HG03139 (cell line): ENCODE data around the gene GCC2.
"Not testable (repeated sequence)": the region's sequence is repeated elsewhere in the genome, so short reads cannot be mapped to it uniquely, and the experiment has no call there.

Source experiments
- ATAC-seq: cut with Tn5 transposase; IDR thresholded peaks from one replicate; pipeline ENCODE4 v1.9.1; 2021; ENCODE audit not compliant: unreplicated experiment

The GCC2 gene

GRCh38 chr2:108448678-108449409, at the start of gene GCC2:
TSS of gene GCC2 (plus strand) at chr2:108449206. CDS start at chr2:108449275, 69 bp downstream.
- peak; percentile 99 for ATAC-seq

GRCh38 chr2:108399479-108399878, 49.5 kb upstream of the GCC2 start:
- ATAC-seq: no peak

- ATAC-seq: no peak
These were observed 47.2 kb upstream of the GCC2 start for GRCh38 chr2:108401800-108402199.

- ATAC-seq: no peak
These were observed 45.5 kb upstream of the GCC2 start for GRCh38 chr2:108403494-108403893.

- ATAC-seq: no peak
These were observed 44.1 kb upstream of the GCC2 start for GRCh38 chr2:108404784-108405397.

- no peak for ATAC-seq
These were observed 40.9 kb upstream of the GCC2 start for GRCh38 chr2:108407864-108408729.

GRCh38 chr2:108409768-108410167, 39.2 kb upstream of the GCC2 start:
- ATAC-seq: no peak

- no peak for ATAC-seq
These were observed 35.9 kb upstream of the GCC2 start for GRCh38 chr2:108412995-108413710.

GRCh38 chr2:108413711-108414095, 35.3 kb upstream of the GCC2 start:
- no peak for ATAC-seq

- no peak for ATAC-seq
These were observed 34.6 kb upstream of the GCC2 start for GRCh38 chr2:108414256-108414876.

- no peak for ATAC-seq
These were observed 34.1 kb upstream of the GCC2 start for GRCh38 chr2:108414945-108415344.

GRCh38 chr2:108417254-108417653, 31.8 kb upstream of the GCC2 start:
- no peak for ATAC-seq

GRCh38 chr2:108418416-108418815, 30.6 kb upstream of the GCC2 start:
- ATAC-seq: no peak

- ATAC-seq: no peak
These were observed 25.9 kb upstream of the GCC2 start for GRCh38 chr2:108423067-108423466.

GRCh38 chr2:108423502-108424251, 25.3 kb upstream of the GCC2 start:
- ATAC-seq: no peak

GRCh38 chr2:108428286-108429009, 20.6 kb upstream of the GCC2 start:
- no peak for ATAC-seq

GRCh38 chr2:108435578-108435977, 13.4 kb upstream of the GCC2 start:
- not testable (repeated sequence) for ATAC-seq

GRCh38 chr2:108436976-108437375, 12.0 kb upstream of the GCC2 start:
- no peak for ATAC-seq

GRCh38 chr2:108441712-108442111, 7.3 kb upstream of the GCC2 start:
- no peak for ATAC-seq
